ENCODE results near the gene EPB41L4A. TPM values are rescaled to one million over a fixed set of nuclear protein-coding genes. Genes with fewer than 3 reads are reported as not detected.
A peak's percentile ranks its signal among the peaks of the same experiment; 100 is the strongest.
"Not testable (repeated sequence)": the region's sequence is repeated elsewhere in the genome, so short reads cannot be mapped to it uniquely, and the experiment has no call there.

Gene EPB41L4A
- total RNA-seq, 1 donor from 2014 or later = 21.4 TPM

GRCh38 chr5:112366987-112367386 is 52.1 kb downstream of the EPB41L4A start:
- Histone ChIP-seq H3K27me3 (ENCODE audit: control insufficient read depth in 3 of 3, insufficient read depth in 3 of 3, low read length in 3 of 3) (no peaks in the 10 kb centered on the region), H3K4me3 (ENCODE audit: low read length in 3 of 3) (no peak overlapping the region), H3K9me3 (ENCODE audit: control insufficient read depth in 3 of 3, low read length in 3 of 3) (no peaks in the 10 kb centered on the region), H3K27ac (ENCODE audit: low read depth, low read length) (no peak overlapping the region), H3K9ac (ENCODE audit: low read depth in 1 of 3, low read length in 3 of 3) (no peak overlapping the region), H3K4me1 (ENCODE audit: control insufficient read depth in 3 of 3, insufficient read depth in 3 of 3, low read length in 3 of 3) (peaks cover 0 to 2% (median 0%) of the 10 kb centered on the region in 3 donors), H3K36me3 (ENCODE audit: control insufficient read depth in 3 of 3, insufficient read depth in 3 of 3, low read length in 3 of 3) (no peaks in the 10 kb centered on the region)

- not testable (repeated sequence) for H3K27me3 ChIP-seq (ENCODE audit: control insufficient read depth in 3 of 3, insufficient read depth in 3 of 3, low read length in 3 of 3); H3K9me3 ChIP-seq (ENCODE audit: control insufficient read depth in 3 of 3, low read length in 3 of 3); H3K9ac ChIP-seq (ENCODE audit: low read depth in 1 of 3, low read length in 3 of 3); H3K4me1 ChIP-seq (ENCODE audit: control insufficient read depth in 3 of 3, insufficient read depth in 3 of 3, low read length in 3 of 3); H3K27ac ChIP-seq (ENCODE audit: low read depth, low read length); H3K4me3 ChIP-seq (ENCODE audit: low read length in 3 of 3); H3K36me3 ChIP-seq (ENCODE audit: control insufficient read depth in 3 of 3, insufficient read depth in 3 of 3, low read length in 3 of 3)
Observed at GRCh38 chr5:112360740-112361139, 58.3 kb downstream of the EPB41L4A start.

- Histone ChIP-seq H3K27me3 (ENCODE audit: control insufficient read depth in 3 of 3, insufficient read depth in 3 of 3, low read length in 3 of 3) (no peaks in the 10 kb centered on the region), H3K36me3 (ENCODE audit: control insufficient read depth in 3 of 3, insufficient read depth in 3 of 3, low read length in 3 of 3) (no peaks in the 10 kb centered on the region), H3K4me1 (ENCODE audit: control insufficient read depth in 3 of 3, insufficient read depth in 3 of 3, low read length in 3 of 3) (no peaks in the 10 kb centered on the region), H3K4me3 (ENCODE audit: low read length in 3 of 3) (no peak overlapping the region), H3K9ac (ENCODE audit: low read depth in 1 of 3, low read length in 3 of 3) (no peak overlapping the region), H3K27ac (ENCODE audit: low read depth, low read length) (no peak overlapping the region), H3K9me3 (ENCODE audit: control insufficient read depth in 3 of 3, low read length in 3 of 3) (no peaks in the 10 kb centered on the region)
Observed at GRCh38 chr5:112356178-112356956, 62.7 kb downstream of the EPB41L4A start.

- no peaks in the 10 kb centered on the region for H3K4me1 ChIP-seq (ENCODE audit: control insufficient read depth in 3 of 3, insufficient read depth in 3 of 3, low read length in 3 of 3)
- H3K9me3 ChIP-seq (ENCODE audit: control insufficient read depth in 3 of 3, low read length in 3 of 3) = no peaks in the 10 kb centered on the region
- H3K27ac ChIP-seq (ENCODE audit: low read depth, low read length) = no peak overlapping the region
- no peaks in the 10 kb centered on the region for H3K27me3 ChIP-seq (ENCODE audit: control insufficient read depth in 3 of 3, insufficient read depth in 3 of 3, low read length in 3 of 3)
- no peak overlapping the region for H3K9ac ChIP-seq (ENCODE audit: low read depth in 1 of 3, low read length in 3 of 3)
- H3K36me3 ChIP-seq (ENCODE audit: control insufficient read depth in 3 of 3, insufficient read depth in 3 of 3, low read length in 3 of 3) = no peaks in the 10 kb centered on the region
- H3K4me3 ChIP-seq (ENCODE audit: low read length in 3 of 3) = no peak overlapping the region
Observed at GRCh38 chr5:112355058-112355685, 63.9 kb downstream of the EPB41L4A start.

GRCh38 chr5:112353678-112354077 is 65.4 kb downstream of the EPB41L4A start:
- Histone ChIP-seq H3K9ac (ENCODE audit: low read depth in 1 of 3, low read length in 3 of 3) (no peak overlapping the region), H3K9me3 (ENCODE audit: control insufficient read depth in 3 of 3, low read length in 3 of 3) (no peaks in the 10 kb centered on the region), H3K4me1 (ENCODE audit: control insufficient read depth in 3 of 3, insufficient read depth in 3 of 3, low read length in 3 of 3) (no peaks in the 10 kb centered on the region), H3K36me3 (ENCODE audit: control insufficient read depth in 3 of 3, insufficient read depth in 3 of 3, low read length in 3 of 3) (no peaks in the 10 kb centered on the region), H3K27ac (ENCODE audit: low read depth, low read length) (no peak overlapping the region), H3K27me3 (ENCODE audit: control insufficient read depth in 3 of 3, insufficient read depth in 3 of 3, low read length in 3 of 3) (no peaks in the 10 kb centered on the region), H3K4me3 (ENCODE audit: low read length in 3 of 3) (no peak overlapping the region)

GRCh38 chr5:112351225-112351624 is 67.9 kb downstream of the EPB41L4A start:
- Histone ChIP-seq H3K4me1 (ENCODE audit: control insufficient read depth in 3 of 3, insufficient read depth in 3 of 3, low read length in 3 of 3) (no peaks in the 10 kb centered on the region), H3K27ac (ENCODE audit: low read depth, low read length) (peak overlapping the region; percentile 21), H3K9me3 (ENCODE audit: control insufficient read depth in 3 of 3, low read length in 3 of 3) (no peaks in the 10 kb centered on the region), H3K9ac (ENCODE audit: low read depth in 1 of 3, low read length in 3 of 3) (no peak overlapping the region), H3K36me3 (ENCODE audit: control insufficient read depth in 3 of 3, insufficient read depth in 3 of 3, low read length in 3 of 3) (no peaks in the 10 kb centered on the region), H3K4me3 (ENCODE audit: low read length in 3 of 3) (no peak overlapping the region), H3K27me3 (ENCODE audit: control insufficient read depth in 3 of 3, insufficient read depth in 3 of 3, low read length in 3 of 3) (no peaks in the 10 kb centered on the region)

- H3K36me3 ChIP-seq (ENCODE audit: control insufficient read depth in 3 of 3, insufficient read depth in 3 of 3, low read length in 3 of 3) = no peaks in the 10 kb centered on the region
- no peak overlapping the region for H3K27ac ChIP-seq (ENCODE audit: low read depth, low read length)
- H3K4me1 ChIP-seq (ENCODE audit: control insufficient read depth in 3 of 3, insufficient read depth in 3 of 3, low read length in 3 of 3) = no peaks in the 10 kb centered on the region
- no peaks in the 10 kb centered on the region for H3K27me3 ChIP-seq (ENCODE audit: control insufficient read depth in 3 of 3, insufficient read depth in 3 of 3, low read length in 3 of 3)
- H3K9ac ChIP-seq (ENCODE audit: low read depth in 1 of 3, low read length in 3 of 3) = no peak overlapping the region
- H3K4me3 ChIP-seq (ENCODE audit: low read length in 3 of 3) = no peak overlapping the region
- H3K9me3 ChIP-seq (ENCODE audit: control insufficient read depth in 3 of 3, low read length in 3 of 3) = no peaks in the 10 kb centered on the region
Observed at GRCh38 chr5:112350626-112351025, 68.5 kb downstream of the EPB41L4A start.

GRCh38 chr5:112349371-112349770 is 69.7 kb downstream of the EPB41L4A start:
- no peak overlapping the region for H3K9ac ChIP-seq (ENCODE audit: low read depth in 1 of 3, low read length in 3 of 3)
- no peaks in the 10 kb centered on the region for H3K4me1 ChIP-seq (ENCODE audit: control insufficient read depth in 3 of 3, insufficient read depth in 3 of 3, low read length in 3 of 3)
- no peaks in the 10 kb centered on the region for H3K9me3 ChIP-seq (ENCODE audit: control insufficient read depth in 3 of 3, low read length in 3 of 3)
- H3K27ac ChIP-seq (ENCODE audit: low read depth, low read length) = no peak overlapping the region
- H3K27me3 ChIP-seq (ENCODE audit: control insufficient read depth in 3 of 3, insufficient read depth in 3 of 3, low read length in 3 of 3) = no peaks in the 10 kb centered on the region
- H3K4me3 ChIP-seq (ENCODE audit: low read length in 3 of 3) = no peak overlapping the region
- H3K36me3 ChIP-seq (ENCODE audit: control insufficient read depth in 3 of 3, insufficient read depth in 3 of 3, low read length in 3 of 3) = no peaks in the 10 kb centered on the region

GRCh38 chr5:112348915-112349314 is 70.2 kb downstream of the EPB41L4A start:
- H3K4me3 ChIP-seq (ENCODE audit: low read length in 3 of 3) = no peak overlapping the region
- H3K9ac ChIP-seq (ENCODE audit: low read depth in 1 of 3, low read length in 3 of 3) = no peak overlapping the region
- H3K9me3 ChIP-seq (ENCODE audit: control insufficient read depth in 3 of 3, low read length in 3 of 3) = no peaks in the 10 kb centered on the region
- no peak overlapping the region for H3K27ac ChIP-seq (ENCODE audit: low read depth, low read length)
- no peaks in the 10 kb centered on the region for H3K27me3 ChIP-seq (ENCODE audit: control insufficient read depth in 3 of 3, insufficient read depth in 3 of 3, low read length in 3 of 3)
- no peaks in the 10 kb centered on the region for H3K4me1 ChIP-seq (ENCODE audit: control insufficient read depth in 3 of 3, insufficient read depth in 3 of 3, low read length in 3 of 3)
- H3K36me3 ChIP-seq (ENCODE audit: control insufficient read depth in 3 of 3, insufficient read depth in 3 of 3, low read length in 3 of 3) = no peaks in the 10 kb centered on the region

- H3K4me3 ChIP-seq (ENCODE audit: low read length in 3 of 3) = no peak overlapping the region
- no peak overlapping the region for H3K9ac ChIP-seq (ENCODE audit: low read depth in 1 of 3, low read length in 3 of 3)
- no peaks in the 10 kb centered on the region for H3K36me3 ChIP-seq (ENCODE audit: control insufficient read depth in 3 of 3, insufficient read depth in 3 of 3, low read length in 3 of 3)
- no peaks in the 10 kb centered on the region for H3K27me3 ChIP-seq (ENCODE audit: control insufficient read depth in 3 of 3, insufficient read depth in 3 of 3, low read length in 3 of 3)
- H3K4me1 ChIP-seq (ENCODE audit: control insufficient read depth in 3 of 3, insufficient read depth in 3 of 3, low read length in 3 of 3) = no peaks in the 10 kb centered on the region
- H3K9me3 ChIP-seq (ENCODE audit: control insufficient read depth in 3 of 3, low read length in 3 of 3) = no peaks in the 10 kb centered on the region
- no peak overlapping the region for H3K27ac ChIP-seq (ENCODE audit: low read depth, low read length)
Observed at GRCh38 chr5:112348387-112348786, 70.7 kb downstream of the EPB41L4A start.
